VCaP (cell line): ENCODE measurements around the gene NUDT1.
A peak's percentile ranks its signal among the peaks of the same experiment; 100 is the strongest.

Experiments
- H3K27ac ChIP-seq: fragments of 450-650 bp; 2 replicates; pipeline ENCODE4 v1.5.1; 2017
- TF ChIP-seq, protein P1 (sequence below): fragments of 450-650 bp; conservative IDR thresholded peaks from 2 replicates; pipeline ENCODE4 v1.5.1; 2017; ENCODE audit warnings: mild to moderate bottlenecking, moderate library complexity

The NUDT1 gene

DNA sequence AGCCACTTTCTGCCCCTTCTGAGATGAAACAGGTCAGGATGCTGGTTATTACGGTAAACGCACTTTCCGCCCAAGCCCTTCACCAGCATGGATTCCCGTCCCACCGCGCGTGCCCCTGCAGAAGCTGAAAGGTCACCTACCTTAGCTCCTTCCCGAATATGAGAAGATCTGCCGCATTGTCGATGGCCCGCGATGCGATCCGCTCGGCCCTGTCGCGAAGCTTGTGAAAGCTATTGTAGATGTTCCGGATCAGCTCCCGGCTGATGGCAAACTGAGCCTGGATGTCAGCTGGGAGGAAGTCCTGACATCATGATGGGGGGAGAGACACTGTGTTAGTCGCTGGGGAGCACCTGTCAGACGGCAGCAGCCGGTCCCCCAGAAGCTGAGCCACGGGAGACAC, 22.1 kb downstream of the NUDT1 start:
- no peak overlapping the region for H3K27ac ChIP-seq
- TF ChIP-seq, protein P1, sequence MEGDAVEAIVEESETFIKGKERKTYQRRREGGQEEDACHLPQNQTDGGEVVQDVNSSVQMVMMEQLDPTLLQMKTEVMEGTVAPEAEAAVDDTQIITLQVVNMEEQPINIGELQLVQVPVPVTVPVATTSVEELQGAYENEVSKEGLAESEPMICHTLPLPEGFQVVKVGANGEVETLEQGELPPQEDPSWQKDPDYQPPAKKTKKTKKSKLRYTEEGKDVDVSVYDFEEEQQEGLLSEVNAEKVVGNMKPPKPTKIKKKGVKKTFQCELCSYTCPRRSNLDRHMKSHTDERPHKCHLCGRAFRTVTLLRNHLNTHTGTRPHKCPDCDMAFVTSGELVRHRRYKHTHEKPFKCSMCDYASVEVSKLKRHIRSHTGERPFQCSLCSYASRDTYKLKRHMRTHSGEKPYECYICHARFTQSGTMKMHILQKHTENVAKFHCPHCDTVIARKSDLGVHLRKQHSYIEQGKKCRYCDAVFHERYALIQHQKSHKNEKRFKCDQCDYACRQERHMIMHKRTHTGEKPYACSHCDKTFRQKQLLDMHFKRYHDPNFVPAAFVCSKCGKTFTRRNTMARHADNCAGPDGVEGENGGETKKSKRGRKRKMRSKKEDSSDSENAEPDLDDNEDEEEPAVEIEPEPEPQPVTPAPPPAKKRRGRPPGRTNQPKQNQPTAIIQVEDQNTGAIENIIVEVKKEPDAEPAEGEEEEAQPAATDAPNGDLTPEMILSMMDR: no peak

- TF ChIP-seq, protein P1: no peak
Observed at GRCh38 chr7:2266911-2267310, 24.9 kb downstream of the NUDT1 start.

DNA sequence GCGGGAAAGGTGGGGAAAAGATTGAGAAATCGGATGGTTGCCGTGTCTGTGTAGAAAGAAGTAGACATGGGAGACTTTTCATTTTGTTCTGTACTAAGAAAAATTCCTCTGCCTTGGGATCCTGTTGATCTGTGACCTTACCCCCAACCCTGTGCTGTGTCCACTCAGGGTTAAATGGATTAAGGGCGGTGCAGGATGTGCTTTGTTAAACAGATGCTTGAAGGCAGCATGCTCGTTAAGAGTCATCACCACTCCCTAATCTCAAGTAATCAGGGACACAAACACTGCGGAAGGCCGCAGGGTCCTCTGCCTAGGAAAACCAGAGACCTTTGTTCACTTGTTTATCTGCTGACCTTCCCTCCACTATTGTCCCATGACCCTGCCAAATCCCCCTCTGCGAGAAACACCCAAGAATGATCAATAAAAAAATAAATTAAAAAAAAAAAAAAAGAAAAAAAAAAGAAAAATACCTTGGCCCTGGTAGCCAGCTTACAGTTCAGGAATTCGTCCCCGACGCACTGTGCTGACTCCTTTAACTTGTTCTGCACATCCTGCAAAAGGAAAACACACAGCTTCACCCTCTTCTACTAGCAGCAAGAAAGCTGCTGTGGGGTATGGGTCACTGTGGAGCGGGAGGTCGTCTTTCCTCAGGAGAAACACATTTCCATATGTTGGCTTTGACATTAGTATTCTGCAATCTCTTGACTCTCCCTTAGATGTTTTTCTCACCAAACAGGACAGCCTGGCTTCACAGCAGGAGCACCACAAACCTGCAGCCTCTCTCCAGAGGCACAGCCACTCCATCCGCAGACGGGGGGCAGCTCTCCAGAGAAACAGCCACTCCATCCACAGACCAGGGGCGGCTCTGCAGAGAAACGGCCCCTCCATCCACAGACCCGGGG, 27.3 kb downstream of the NUDT1 start:
- peak overlapping the region; percentile 32 for H3K27ac ChIP-seq

More at GRCh38 chr7:2266911-2267310, 24.9 kb downstream of the NUDT1 start:
- no peak overlapping the region for H3K27ac ChIP-seq

DNA sequence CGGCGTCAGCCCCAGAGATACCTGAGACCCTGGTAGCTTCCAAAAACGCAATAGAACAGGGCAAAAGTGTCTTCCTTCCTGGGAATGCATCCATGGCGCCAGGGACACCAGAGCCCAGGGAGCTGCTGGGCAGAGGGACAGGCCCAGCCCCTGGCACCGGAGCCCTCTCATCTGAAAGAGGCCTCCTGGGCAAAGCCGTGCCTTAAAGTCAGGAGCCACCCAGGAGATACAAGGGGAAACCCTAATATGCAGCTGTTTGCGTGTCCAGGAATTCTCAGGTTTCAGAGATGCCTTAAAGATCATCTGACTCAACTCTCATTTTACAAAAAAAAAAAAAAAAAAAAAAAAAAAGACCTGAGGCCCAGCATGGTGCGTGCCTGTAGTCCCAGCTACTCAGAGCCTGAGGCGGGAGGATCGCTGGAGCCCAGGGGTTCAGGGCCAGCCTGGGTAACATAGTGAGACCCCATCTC, 28.0 kb downstream of the NUDT1 start:
- TF ChIP-seq, protein P1: no peak
- peak overlapping the region; percentile 32 for H3K27ac ChIP-seq

DNA sequence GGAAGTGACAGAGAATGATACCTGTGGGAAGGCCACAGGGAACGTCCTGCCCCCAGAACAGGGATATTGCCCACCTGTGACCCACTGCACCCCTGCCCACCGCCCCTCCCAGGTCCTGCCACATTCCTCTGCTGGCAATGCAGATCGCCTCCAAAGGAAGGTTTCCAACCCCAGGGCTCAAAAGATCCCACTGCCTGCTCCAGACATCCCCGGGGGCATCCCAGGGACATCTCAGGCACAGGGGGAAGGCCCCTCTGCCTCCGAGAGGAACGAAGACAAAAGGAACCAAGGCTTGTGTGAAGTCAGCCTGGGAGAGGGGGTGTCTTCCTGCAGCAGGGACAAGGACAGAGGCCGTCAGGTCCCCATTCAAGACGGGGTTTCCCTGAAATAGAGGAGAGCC, 28.5 kb downstream of the NUDT1 start:
- no peak overlapping the region for H3K27ac ChIP-seq
- TF ChIP-seq, protein P1: no peak

GRCh38 chr7:2271273-2272026, 29.4 kb downstream of the NUDT1 start:
- TF ChIP-seq, protein P1: no peak
- H3K27ac ChIP-seq: no peak overlapping the region

- no peak overlapping the region for H3K27ac ChIP-seq
- TF ChIP-seq, protein P1: no peak
Observed at GRCh38 chr7:2272031-2272430, 30.0 kb downstream of the NUDT1 start.
